HG03457 (cell line): ENCODE results near the gene KDM4C.
"Not testable (repeated sequence)": the region's sequence is repeated elsewhere in the genome, so short reads cannot be mapped to it uniquely, and the experiment has no call there.

ENCODE experiments used
- ATAC-seq: cut with Tn5 transposase; IDR thresholded peaks from one replicate; pipeline ENCODE4 v1.9.1; 2021; ENCODE audit warnings: moderate number of reproducible peaks; ENCODE audit not compliant: unreplicated experiment

The KDM4C gene

GRCh38 chr9:6757456-6758247 is at the start of gene KDM4C:
KDM4C (plus strand) TSS chr9:6757973; CDS start chr9:6792989, 35,016 bp downstream.
- ATAC-seq: peak; percentile 78

- no peak for ATAC-seq
Observed at GRCh38 chr9:6708732-6709131, 49.0 kb upstream of the KDM4C start.

GRCh38 chr9:6711403-6711802 is 46.4 kb upstream of the KDM4C start:
- ATAC-seq: no peak

GRCh38 chr9:6712041-6712440 is 45.7 kb upstream of the KDM4C start:
- no peak for ATAC-seq

- no peak for ATAC-seq
Observed at GRCh38 chr9:6714176-6714575, 43.6 kb upstream of the KDM4C start.

GRCh38 chr9:6715153-6715754 is 42.5 kb upstream of the KDM4C start:
- ATAC-seq: not testable (repeated sequence)

- no peak for ATAC-seq
Observed at GRCh38 chr9:6715755-6716643, 41.8 kb upstream of the KDM4C start.

- no peak for ATAC-seq
Observed at GRCh38 chr9:6716766-6717165, 41.0 kb upstream of the KDM4C start.

- no peak for ATAC-seq
Observed at GRCh38 chr9:6723881-6724420, 33.8 kb upstream of the KDM4C start.

- ATAC-seq: no peak
Observed at GRCh38 chr9:6733257-6733656, 24.5 kb upstream of the KDM4C start.

- ATAC-seq: no peak
Observed at GRCh38 chr9:6733831-6734230, 23.9 kb upstream of the KDM4C start.

GRCh38 chr9:6735422-6735821 is 22.4 kb upstream of the KDM4C start:
- ATAC-seq: no peak

- no peak for ATAC-seq
Observed at GRCh38 chr9:6739218-6739617, 18.6 kb upstream of the KDM4C start.

- ATAC-seq: not testable (repeated sequence)
Observed at GRCh38 chr9:6748861-6749260, 8.9 kb upstream of the KDM4C start.

GRCh38 chr9:6754861-6755260 is 2.9 kb upstream of the KDM4C start:
- not testable (repeated sequence) for ATAC-seq

- ATAC-seq: peak; percentile 19
Observed at GRCh38 chr9:6757132-6757455, 679 bp upstream of the KDM4C start.

GRCh38 chr9:6758248-6758497 is 400 bp downstream of the KDM4C start:
- peak; percentile 3 for ATAC-seq

- peak; percentile 20 for ATAC-seq
Observed at GRCh38 chr9:6758498-6759184, 868 bp downstream of the KDM4C start.

GRCh38 chr9:6759185-6759977 is 1.6 kb downstream of the KDM4C start:
- peak; percentile 9 for ATAC-seq

GRCh38 chr9:6761306-6761705 is 3.5 kb downstream of the KDM4C start:
- ATAC-seq: no peak
